ENCODE results near the gene PRDM12. TPM values are rescaled to one million over a fixed set of nuclear protein-coding genes. Genes with fewer than 3 reads are reported as not detected.
A peak's percentile ranks its signal among the peaks of the same experiment; 100 is the strongest.
"Not testable (repeated sequence)": the region's sequence is repeated elsewhere in the genome, so short reads cannot be mapped to it uniquely, and the experiment has no call there.

The PRDM12 gene
- total RNA-seq, 1 experiment from 2014 or later: 0.34 TPM

DNA sequence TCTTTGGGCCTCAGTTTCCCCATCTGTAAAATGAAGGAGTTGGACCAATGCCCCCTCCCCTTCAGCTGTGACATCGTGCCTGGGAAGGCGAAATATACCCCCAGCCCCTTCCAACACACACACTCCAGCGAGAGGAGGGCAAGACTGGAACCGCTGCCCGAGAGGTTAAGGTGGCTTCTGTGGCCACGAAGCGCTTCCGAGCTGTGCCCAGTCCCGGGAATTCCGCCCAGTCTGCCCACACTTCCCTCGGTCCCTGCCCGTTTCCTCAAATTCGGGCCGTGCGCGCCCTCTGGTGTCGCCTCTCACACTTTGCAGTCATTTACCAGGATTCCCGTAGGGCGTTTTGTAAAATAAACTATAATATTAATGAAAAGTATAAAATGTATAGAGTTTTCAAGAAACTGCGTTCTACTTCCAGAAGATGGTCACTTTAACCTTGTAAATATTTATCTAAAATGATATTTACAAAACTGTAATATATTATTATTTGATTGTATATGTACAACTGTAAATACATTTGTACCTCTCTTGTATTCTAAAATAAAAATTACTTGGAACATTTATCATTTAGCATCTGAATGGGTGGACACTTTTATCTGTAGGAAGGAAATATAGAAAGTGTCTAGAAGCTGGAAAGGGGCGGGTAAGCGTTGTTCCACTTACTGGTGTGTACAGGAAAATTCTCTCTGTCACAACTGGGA lies 18.2 kb downstream of the PRDM12 start:
- no peaks in the 10 kb centered on the region for H3K4me1 Mint-ChIP-seq (ENCODE audit: low read depth, unreplicated experiment)
- ChIA-PET CTCF (interaction anchor here (0.6 to 2.2 kb wide), 7 partner anchors 10 to 499 kb away, joined by 3 to 21 read pairs (median 4); partner anchors contain the start of gene EXOSC2), POLR2A (no interaction called here)
- Histone ChIP-seq H3K4me3 (ENCODE audit: low read depth, low read length) (peak overlapping the region; percentile 80), H3K36me3 (ENCODE audit: control insufficient read depth, insufficient read depth, low read length) (no peaks in the 10 kb centered on the region), H3K4me1 (0 out of 2 replicates have a peak, but pooled peaks cover 3% of the 10 kb centered on the region), H3K27me3 (replicated peaks; ENCODE audit: control insufficient read depth, insufficient read depth, low read length) (no peaks in the 10 kb centered on the region), H3K9me3 (peaks cover 8% of the 10 kb centered on the region; the same call in 1 of the 2 replicates)
- H3K9me3 Mint-ChIP-seq (ENCODE audit: unreplicated experiment): no peaks in the 10 kb centered on the region
- no TSS peak for BruUV-seq (replicated peaks)
- peaks cover 10% of the 10 kb centered on the region for H3K36me3 Mint-ChIP-seq (ENCODE audit: insufficient read depth, unreplicated experiment)
- H3K27me3 Mint-ChIP-seq (ENCODE audit: insufficient read depth, unreplicated experiment): peaks cover 5% of the 10 kb centered on the region
- DNase-seq: peak; percentile 78 to 80
- H3K27ac Mint-ChIP-seq (ENCODE audit: unreplicated experiment): peak overlapping the region; percentile 51
- peak overlapping the region; percentile 81 for H3K4me3 Mint-ChIP-seq (ENCODE audit: unreplicated experiment)
- intact Hi-C loops (cut with micrococcal nuclease; ENCODE audit: unreplicated experiment): loop anchor here (1.0 to 5.0 kb wide), 2 partner anchors 40 to 221 kb away; no protein-coding TSS in a partner anchor
- TF ChIP-seq, protein P1, sequence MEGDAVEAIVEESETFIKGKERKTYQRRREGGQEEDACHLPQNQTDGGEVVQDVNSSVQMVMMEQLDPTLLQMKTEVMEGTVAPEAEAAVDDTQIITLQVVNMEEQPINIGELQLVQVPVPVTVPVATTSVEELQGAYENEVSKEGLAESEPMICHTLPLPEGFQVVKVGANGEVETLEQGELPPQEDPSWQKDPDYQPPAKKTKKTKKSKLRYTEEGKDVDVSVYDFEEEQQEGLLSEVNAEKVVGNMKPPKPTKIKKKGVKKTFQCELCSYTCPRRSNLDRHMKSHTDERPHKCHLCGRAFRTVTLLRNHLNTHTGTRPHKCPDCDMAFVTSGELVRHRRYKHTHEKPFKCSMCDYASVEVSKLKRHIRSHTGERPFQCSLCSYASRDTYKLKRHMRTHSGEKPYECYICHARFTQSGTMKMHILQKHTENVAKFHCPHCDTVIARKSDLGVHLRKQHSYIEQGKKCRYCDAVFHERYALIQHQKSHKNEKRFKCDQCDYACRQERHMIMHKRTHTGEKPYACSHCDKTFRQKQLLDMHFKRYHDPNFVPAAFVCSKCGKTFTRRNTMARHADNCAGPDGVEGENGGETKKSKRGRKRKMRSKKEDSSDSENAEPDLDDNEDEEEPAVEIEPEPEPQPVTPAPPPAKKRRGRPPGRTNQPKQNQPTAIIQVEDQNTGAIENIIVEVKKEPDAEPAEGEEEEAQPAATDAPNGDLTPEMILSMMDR (IDR thresholded peaks at IDR 0.05; ENCODE audit: insufficient read depth in 1 of 2, low read depth in 1 of 2, low read length in 1 of 2, severe bottlenecking in 1 of 2, unreplicated experiment in 1 of 2): peak; percentile 79 to 87

DNA sequence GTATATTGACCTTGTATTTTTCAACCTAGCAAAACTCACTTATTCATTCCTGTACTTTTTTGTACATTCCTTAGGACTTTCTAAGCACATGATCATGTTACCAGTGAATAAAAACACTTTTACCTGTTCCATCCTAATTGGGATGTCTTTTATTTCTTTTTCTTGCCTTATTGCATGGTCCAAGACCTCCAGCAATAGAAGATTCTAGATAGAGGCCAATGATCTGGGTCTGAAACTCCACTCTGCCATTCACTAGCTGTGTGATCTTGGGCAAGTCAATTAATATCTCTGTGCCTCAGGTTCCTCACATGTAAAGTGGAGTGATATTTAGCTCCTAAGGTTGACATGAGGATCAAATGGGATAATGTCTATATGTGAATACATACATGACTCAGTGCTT lies 20.7 kb downstream of the PRDM12 start:
- Mint-ChIP-seq H3K27ac (ENCODE audit: unreplicated experiment) (no peak overlapping the region), H3K27me3 (ENCODE audit: insufficient read depth, unreplicated experiment) (no peaks in the 10 kb centered on the region), H3K36me3 (ENCODE audit: insufficient read depth, unreplicated experiment) (peaks cover 16% of the 10 kb centered on the region), H3K4me3 (ENCODE audit: unreplicated experiment) (no peak overlapping the region), H3K4me1 (ENCODE audit: low read depth, unreplicated experiment) (peaks cover 7% of the 10 kb centered on the region), H3K9me3 (ENCODE audit: unreplicated experiment) (no peaks in the 10 kb centered on the region)
- no peak for DNase-seq
- intact Hi-C loops (cut with micrococcal nuclease; ENCODE audit: unreplicated experiment): no loop called here
- Histone ChIP-seq H3K9me3 (peaks cover 8% of the 10 kb centered on the region; the same call in 1 of the 2 replicates), H3K27me3 (replicated peaks; ENCODE audit: control insufficient read depth, insufficient read depth, low read length) (no peaks in the 10 kb centered on the region), H3K36me3 (ENCODE audit: control insufficient read depth, insufficient read depth, low read length) (no peaks in the 10 kb centered on the region), H3K4me3 (ENCODE audit: low read depth, low read length) (no peak overlapping the region), H3K4me1 (peaks cover 10% of the 10 kb centered on the region)
- POLR2A ChIA-PET: no interaction called here
- BruUV-seq (replicated peaks): no TSS peak
- CTCF ChIA-PET: interaction anchor here (1.4 kb wide), 1 partner anchor 9 kb away, joined by 13 read pairs; the partner anchor contains the start of gene EXOSC2
- TF ChIP-seq, protein P1 (IDR thresholded peaks at IDR 0.05; ENCODE audit: insufficient read depth in 1 of 2, low read depth in 1 of 2, low read length in 1 of 2, severe bottlenecking in 1 of 2, unreplicated experiment in 1 of 2): no peak

DNA sequence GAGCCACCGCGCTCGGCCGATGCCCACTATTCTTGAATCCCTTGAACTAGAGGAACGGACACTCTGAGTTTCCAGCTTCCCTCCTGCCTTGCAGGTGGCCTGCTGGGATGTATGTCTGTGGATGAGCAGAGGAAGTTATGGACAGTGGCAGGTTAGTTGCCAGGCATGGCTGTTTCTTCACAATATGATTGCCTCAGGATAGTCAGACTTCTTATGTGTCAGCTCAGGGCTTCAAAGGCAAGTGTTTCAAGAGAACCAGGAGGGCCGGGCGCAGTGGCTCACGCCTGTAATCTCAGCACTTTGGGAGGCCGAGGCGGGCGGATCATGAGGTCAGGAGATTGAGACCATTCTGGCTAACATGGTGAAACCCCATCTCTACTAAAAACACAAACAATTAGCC lies 21.6 kb downstream of the PRDM12 start:
- H3K27me3 ChIP-seq (replicated peaks; ENCODE audit: control insufficient read depth, insufficient read depth, low read length); H3K9me3 ChIP-seq; H3K4me3 ChIP-seq (ENCODE audit: low read depth, low read length); H3K9me3 Mint-ChIP-seq (ENCODE audit: unreplicated experiment); POLR2A ChIA-PET; H3K27ac Mint-ChIP-seq (ENCODE audit: unreplicated experiment); H3K4me3 Mint-ChIP-seq (ENCODE audit: unreplicated experiment); intact Hi-C loops (cut with micrococcal nuclease; ENCODE audit: unreplicated experiment); H3K27me3 Mint-ChIP-seq (ENCODE audit: insufficient read depth, unreplicated experiment); H3K4me1 Mint-ChIP-seq (ENCODE audit: low read depth, unreplicated experiment); H3K4me1 ChIP-seq; BruUV-seq (replicated peaks); H3K36me3 ChIP-seq (ENCODE audit: control insufficient read depth, insufficient read depth, low read length); DNase-seq: not testable (repeated sequence)
- CTCF ChIA-PET: interaction anchor here (0.6 to 0.7 kb wide), 2 partner anchors 15 to 197 kb away, joined by 3 read pairs; no protein-coding TSS in a partner anchor
- peaks cover 16% of the 10 kb centered on the region for H3K36me3 Mint-ChIP-seq (ENCODE audit: insufficient read depth, unreplicated experiment)

Data from Caco-2 (cell line).